ENCODE measurements around the gene FBXO38. TPM values are rescaled to one million over a fixed set of nuclear protein-coding genes. Genes with fewer than 3 reads are reported as not detected.

The FBXO38 gene
- total and polyA plus RNA-seq, 2 of the 13 experiments (the other 11 are each of a cell fraction or from before 2014, with no cell fraction given) = 24.8 to 35.9 TPM

- no peak for ATAC-seq
Measured at GRCh38 chr5:148455185-148455584, 71.4 kb downstream of the FBXO38 start.

GRCh38 chr5:148457183-148457620 lies 73.4 kb downstream of the FBXO38 start:
- 52% methylated on average over 5 of the region's 5 CpGs for WGBS (ENCODE audit: low lambda C conversion rate)
- no peak overlapping the region for H3K9ac ChIP-seq (ENCODE audit: insufficient read depth, low read depth, low read length)
- no peaks in the 10 kb centered on the region for H3K9me3 ChIP-seq (ENCODE audit: low read length)
- no peak for TF ChIP-seq ZNF354B (CRISPR knock-in tag; IDR thresholded peaks at IDR 0.05)
- TF ChIP-seq STAG1 (CRISPR knock-in tag; IDR thresholded peaks at IDR 0.05) = 0 out of 2 replicates have a peak, but pooled peaks have one; percentile 16
- peak; percentile 41 for TF ChIP-seq CTCF (CRISPR knock-in tag; IDR thresholded peaks at IDR 0.05)
- TF ChIP-seq ZNF552 (CRISPR knock-in tag; IDR thresholded peaks at IDR 0.05; ENCODE audit: borderline replicate concordance) = no peak
- ChIA-PET CTCF (ENCODE audit: low intra/inter-chr PET ratio, low total read pairs) (no interaction called here), POLR2A (no interaction called here)
- H3K4me3 ChIP-seq (replicated peaks in 1 of 3; ENCODE audit: insufficient read depth in 1 of 3, low read depth in 2 of 3, low read length in 3 of 3) = no peak overlapping the region
- no peaks in the 10 kb centered on the region for H3K27me3 ChIP-seq (ENCODE audit: control insufficient read depth in 1 of 2, insufficient read depth in 2 of 2, low read length in 2 of 2)
- H3K4me1 ChIP-seq (ENCODE audit: insufficient read depth, low read length) = no peaks in the 10 kb centered on the region
- no peaks in the 10 kb centered on the region for H3K36me3 ChIP-seq (replicated peaks in 1 of 2; ENCODE audit: control insufficient read depth in 1 of 2, insufficient read depth in 2 of 2, low read length in 2 of 2)
- H3K79me2 ChIP-seq (ENCODE audit: insufficient read depth, low read length) = no peaks in the 10 kb centered on the region
- no peak overlapping the region for H3K4me2 ChIP-seq (ENCODE audit: low read depth, low read length)
- intact Hi-C loops (cut with micrococcal nuclease; ENCODE audit: unreplicated experiment) (no loop called here), in situ Hi-C loops (cut with HindIII; ENCODE audit: extremely low pct_ligation_motif_present, low pct_unique_long_range_greater_than_20kb) (no loop called here)
- FAIRE-seq (no peak), ATAC-seq (peak; percentile 55; the same call in 2 of the 3 replicates), DNase-seq (ENCODE audit: low spot score) (no peak)
- no peak overlapping the region for H2AFZ ChIP-seq (ENCODE audit: low read length)
- H4K20me1 ChIP-seq (ENCODE audit: insufficient read depth, low read length) = no peaks in the 10 kb centered on the region
- no TSS peak for BruUV-seq (replicated peaks)
- H3K27ac ChIP-seq (ENCODE audit: extremely low read length, insufficient read depth, low read length) = no peak overlapping the region

More at GRCh38 chr5:148455185-148455584, 71.4 kb downstream of the FBXO38 start:
- ChIA-PET CTCF (ENCODE audit: low intra/inter-chr PET ratio, low total read pairs) (no interaction called here), POLR2A (no interaction called here)
- H3K9ac ChIP-seq (ENCODE audit: insufficient read depth, low read depth, low read length) = no peak overlapping the region
- no peaks in the 10 kb centered on the region for H3K79me2 ChIP-seq (ENCODE audit: insufficient read depth, low read length)
- FAIRE-seq (no peak), DNase-seq (ENCODE audit: low spot score) (no peak)
- WGBS (ENCODE audit: low lambda C conversion rate) = 18% methylated on average over 6 of the region's 6 CpGs
- TF ChIP-seq KLF16 (CRISPR knock-in tag; IDR thresholded peaks at IDR 0.05) = no peak
- TF ChIP-seq ZNF572 (CRISPR knock-in tag; IDR thresholded peaks at IDR 0.05) = no peak
- no peak for TF ChIP-seq ZNF234 (CRISPR knock-in tag; conservative IDR thresholded peaks at IDR 0.05)
- no peak for TF ChIP-seq HCFC1 (IDR thresholded peaks at IDR 0.05; ENCODE audit: low read depth, low read length)
- in situ Hi-C loops (cut with HindIII; ENCODE audit: extremely low pct_ligation_motif_present, low pct_unique_long_range_greater_than_20kb) (no loop called here), intact Hi-C loops (cut with micrococcal nuclease; ENCODE audit: unreplicated experiment) (no loop called here)
- no peaks in the 10 kb centered on the region for H3K4me1 ChIP-seq (ENCODE audit: insufficient read depth, low read length)
- no peak overlapping the region for H3K4me3 ChIP-seq (replicated peaks in 1 of 3; ENCODE audit: insufficient read depth in 1 of 3, low read depth in 2 of 3, low read length in 3 of 3)
- no peak overlapping the region for H3K4me2 ChIP-seq (ENCODE audit: low read depth, low read length)
- H3K36me3 ChIP-seq (replicated peaks in 1 of 2; ENCODE audit: control insufficient read depth in 1 of 2, insufficient read depth in 2 of 2, low read length in 2 of 2) = no peaks in the 10 kb centered on the region
- no peak overlapping the region for H2AFZ ChIP-seq (ENCODE audit: low read length)
- BruUV-seq (replicated peaks) = no TSS peak
- H4K20me1 ChIP-seq (ENCODE audit: insufficient read depth, low read length) = no peaks in the 10 kb centered on the region
- no peak overlapping the region for H3K27ac ChIP-seq (ENCODE audit: extremely low read length, insufficient read depth, low read length)
- H3K27me3 ChIP-seq (ENCODE audit: control insufficient read depth in 1 of 2, insufficient read depth in 2 of 2, low read length in 2 of 2) = no peaks in the 10 kb centered on the region
- no peaks in the 10 kb centered on the region for H3K9me3 ChIP-seq (ENCODE audit: low read length)

Measured in HepG2 (cell line).